HG02759 (cell line): ENCODE data around the gene UNC13C.

Source experiments
- ATAC-seq: cut with Tn5 transposase; IDR thresholded peaks from one replicate; pipeline ENCODE4 v1.9.1; 2021; ENCODE audit warnings: mild to moderate bottlenecking, moderate library complexity; ENCODE audit not compliant: unreplicated experiment

Gene UNC13C

GRCh38 chr15:54608876-54609835 is 630.9 kb downstream of the UNC13C start:
- no peak for ATAC-seq

GRCh38 chr15:54618120-54618519 is 639.9 kb downstream of the UNC13C start:
- ATAC-seq, result no peak

GRCh38 chr15:54619180-54619579 is 640.9 kb downstream of the UNC13C start:
- ATAC-seq, result no peak

- no peak for ATAC-seq
These were observed 642.7 kb downstream of the UNC13C start for GRCh38 chr15:54620916-54621315.

- no peak for ATAC-seq
These were observed 657.9 kb downstream of the UNC13C start for GRCh38 chr15:54636147-54636546.

GRCh38 chr15:54638666-54639065 is 660.4 kb downstream of the UNC13C start:
- no peak for ATAC-seq

GRCh38 chr15:54640873-54641272 is 662.6 kb downstream of the UNC13C start:
- no peak for ATAC-seq

- ATAC-seq, result no peak
These were observed 666.6 kb downstream of the UNC13C start for GRCh38 chr15:54644796-54645195.

GRCh38 chr15:54659646-54660045 is 681.4 kb downstream of the UNC13C start:
- ATAC-seq, result no peak

GRCh38 chr15:54660356-54660755 is 682.1 kb downstream of the UNC13C start:
- ATAC-seq, result no peak

GRCh38 chr15:54675241-54675640 is 697.0 kb downstream of the UNC13C start:
- no peak for ATAC-seq

- no peak for ATAC-seq
These were observed 703.3 kb downstream of the UNC13C start for GRCh38 chr15:54681584-54681983.
